Type B pancreatic cell (in vitro differentiated cells): ENCODE results near the gene FBXO24. TPM values are rescaled to one million over a fixed set of nuclear protein-coding genes. Genes with fewer than 3 reads are reported as not detected.

Experiments
- DNase-seq: peaks from one replicate; pipeline ENCODE4 v3.0.0; 2021; ENCODE audit warnings: mixed read lengths; ENCODE audit not compliant: unreplicated experiment; ENCODE audit errors: extremely low spot score
- H3K27ac Mint-ChIP-seq: 2 replicates; pipeline ENCODE4 v1.8.0; 2021; ENCODE audit warnings: mild to moderate bottlenecking, mixed read lengths
- H3K27me3 Mint-ChIP-seq: 2 replicates; pipeline ENCODE4 v1.8.0; 2021; ENCODE audit warnings: mixed read lengths
- H3K36me3 Mint-ChIP-seq: 2 replicates; pipeline ENCODE4 v1.8.0; 2021; ENCODE audit warnings: mixed read lengths
- H3K4me1 Mint-ChIP-seq: one replicate; pipeline ENCODE4 v1.8.0; 2021; ENCODE audit warnings: mixed read lengths; ENCODE audit not compliant: unreplicated experiment
- H3K4me3 Mint-ChIP-seq: 2 replicates; pipeline ENCODE4 v1.8.0; 2021; ENCODE audit warnings: mild to moderate bottlenecking, mixed read lengths
- H3K9me3 Mint-ChIP-seq: 2 replicates; pipeline ENCODE4 v1.8.0; 2021; ENCODE audit warnings: mixed read lengths
- CTCF ChIP-seq: fragments of 200-600 bp; sonication (generic); conservative IDR thresholded peaks from 2 replicates; pipeline ENCODE4 v1.5.0; 2021; ENCODE audit warnings: antibody characterized with exemption, mild to moderate bottlenecking
- total RNA-seq: library from RNA; stranded (reverse); gene quantifications from 2 replicates; pipeline ENCODE4 v1.2.1, GENCODE V29; 2021; ENCODE audit warnings: low replicate concordance

FBXO24 gene
- total RNA-seq, 1 donor from 2014 or later, result 0.77 TPM

GRCh38 chr7:100555701-100556100 lies 30.4 kb upstream of the FBXO24 start:
- no peak overlapping the region for H3K4me3 Mint-ChIP-seq
- H3K27me3 Mint-ChIP-seq, result no peaks in the 10 kb centered on the region
- H3K27ac Mint-ChIP-seq, result no peak overlapping the region
- H3K9me3 Mint-ChIP-seq, result no peaks in the 10 kb centered on the region
- TF ChIP-seq CTCF, result no peak
- no peak for DNase-seq
- no peaks in the 10 kb centered on the region for H3K4me1 Mint-ChIP-seq
- H3K36me3 Mint-ChIP-seq, result peaks cover 18% of the 10 kb centered on the region

- H3K27me3 Mint-ChIP-seq, result no peaks in the 10 kb centered on the region
- H3K36me3 Mint-ChIP-seq, result peaks cover 18% of the 10 kb centered on the region
- DNase-seq, result no peak
- no peak overlapping the region for H3K4me3 Mint-ChIP-seq
- H3K27ac Mint-ChIP-seq, result no peak overlapping the region
- no peaks in the 10 kb centered on the region for H3K9me3 Mint-ChIP-seq
- TF ChIP-seq CTCF, result no peak
- H3K4me1 Mint-ChIP-seq, result no peaks in the 10 kb centered on the region
These were observed 29.6 kb upstream of the FBXO24 start for GRCh38 chr7:100556541-100556940.

- Mint-ChIP-seq H3K27ac (no peak overlapping the region), H3K27me3 (no peaks in the 10 kb centered on the region), H3K36me3 (peaks cover 9% of the 10 kb centered on the region), H3K4me1 (peaks cover 5% of the 10 kb centered on the region), H3K9me3 (no peaks in the 10 kb centered on the region), H3K4me3 (no peak overlapping the region)
- TF ChIP-seq CTCF, result no peak
- DNase-seq, result no peak
These were observed 27.0 kb upstream of the FBXO24 start for GRCh38 chr7:100559127-100559526.

GRCh38 chr7:100561491-100562194 lies 24.5 kb upstream of the FBXO24 start:
- Mint-ChIP-seq H3K27me3 (no peaks in the 10 kb centered on the region), H3K27ac (no peak overlapping the region), H3K4me1 (peaks cover 11% of the 10 kb centered on the region), H3K36me3 (peaks cover under 1% of the 10 kb centered on the region), H3K4me3 (no peak overlapping the region), H3K9me3 (no peaks in the 10 kb centered on the region)
- TF ChIP-seq CTCF, result no peak
- DNase-seq, result no peak

GRCh38 chr7:100562195-100563099 lies 23.7 kb upstream of the FBXO24 start:
- Mint-ChIP-seq H3K9me3 (no peaks in the 10 kb centered on the region), H3K4me1 (peaks cover 13% of the 10 kb centered on the region), H3K27ac (no peak overlapping the region), H3K27me3 (no peaks in the 10 kb centered on the region), H3K4me3 (no peak overlapping the region), H3K36me3 (no peaks in the 10 kb centered on the region)
- no peak for TF ChIP-seq CTCF
- DNase-seq, result no peak
